Psoas muscle (tissue), 8 donors: ENCODE data around the gene DNAJC8. TPM values are rescaled to one million over a fixed set of nuclear protein-coding genes. Genes with fewer than 3 reads are reported as not detected.

Experiments used
- ATAC-seq, 4 donors: fragments of 200-7000 bp; cut with Tn5 transposase; one replicate each; pipeline ENCODE4 v1.9.1; 2020; ENCODE audit warnings: moderate library complexity in 3 of 4, mild to moderate bottlenecking in 2 of 4
- DNase-seq, 2 donors: peaks; one replicate each; pipeline ENCODE4 v3.0.0-alpha.2; 2020
- H3K27ac ChIP-seq: fragments of 200-600 bp; one replicate; pipeline ENCODE4 v1.8.0; 2022
- H3K27me3 ChIP-seq, 3 donors: fragments of 200-600 bp in 1 of 3; one replicate each; pipeline versions ENCODE4 v1.6.1 to v1.8.0; 2013 to 2022; ENCODE audit warnings: low read length in 2 of 3, mild to moderate bottlenecking in 2 of 3, moderate library complexity in 1 of 3; ENCODE audit not compliant: insufficient read depth in 3 of 3
- H3K36me3 ChIP-seq, 2 donors: fragments of 200-600 bp in 1 of 2; one replicate each; pipeline versions ENCODE4 v1.6.1 to v1.8.0; 2013 to 2022; ENCODE audit warnings: low read depth in 1 of 2, mild to moderate bottlenecking in 1 of 2, moderate library complexity in 1 of 2; ENCODE audit not compliant: insufficient read depth in 1 of 2
- H3K4me1 ChIP-seq: fragments of 200-600 bp; one replicate; pipeline ENCODE4 v1.8.0; 2022
- H3K4me3 ChIP-seq: fragments of 200-600 bp; one replicate; pipeline ENCODE4 v1.8.0; 2022; ENCODE audit warnings: mild to moderate bottlenecking
- H3K9me3 ChIP-seq: fragments of 200-600 bp; one replicate; pipeline ENCODE4 v1.8.0; 2022
- CTCF ChIP-seq: fragments of 200-600 bp; IDR thresholded peaks from one replicate; pipeline ENCODE4 v1.8.0; 2022; ENCODE audit warnings: antibody characterized with exemption
- WGBS, 3 donors: extraction: QIAGEN DNeasy Blood & Tissue Kit; methylation state at CpG; one replicate each; pipeline versions ENCODE4 v1.1.6 to v1.1.7; 2013; 5-methylcytosine and 5-hydroxymethylcytosine counted together
- intact Hi-C, 2 donors: fragments of 100-400 bp; cut with DNase I; formaldehyde crosslinking; loops; one replicate each; pipeline versions ENCODE4 v1.11.0 to v1.14.2; 2022
- long read RNA-seq, 2 donors: library from polyadenylated mRNA; unstranded; transcript quantifications; one replicate each; pipeline ENCODE4 v2.0.0, GENCODE V29; 2021
- polyA plus RNA-seq, 3 donors: library from polyadenylated mRNA; stranded (reverse); fragments of 200-250 nt; gene quantifications; one replicate each; pipeline ENCODE4 v1.2.3, GENCODE V29; 2013
- total RNA-seq, 4 donors: library from RNA; stranded (reverse); fragmentation: NEBNext Ultra II Directional in 2 of 4; extraction: Animal tissue kit (Norgen Biotek cat#: 25700) in 2 of 4; gene quantifications; one replicate each; pipeline versions ENCODE4 v1.2.1 to v1.2.4, GENCODE V29; 2021 to 2023
- donor health status: healthy with polysubstance abuse.
- donor health status: DM: no; HTN: no; CAD: no; lungs with moderate emphysema.
- donor health status: Bipolar disorder and iron deficiency.
- donor health status: healthy.
- donor health status: DM: yes; HTN: yes; CAD: no.
- donor health status: DM: no; HTN: no; CAD: no.
- donor health status: DM: no; HTN: no; CAD: no.
- donor health status: DM: yes; HTN: yes; CAD: no.

DNAJC8 gene
- 10 to 100 TPM; 46.6 to 64.0 (median 53.5) TPM for total RNA-seq
- polyA plus RNA-seq: 100 to 1,000 TPM in 1 of 3 donors, 10 to 100 TPM in 2; 67.8 to 116 (median 85.5) TPM
- long read RNA-seq, donor 1, transcript DNAJC8-201 (9 exons, 1,759 nt): major isoform, 31 of 34 reads
- long read RNA-seq, donor 1, partial matches to known transcripts: 1 of 34 reads
- long read RNA-seq, donor 1, other reads (novel, unspliced or antisense): 1 of 34 reads
- long read RNA-seq, donor 2, transcript DNAJC8-201 (9 exons, 1,759 nt): major isoform, 97 of 120 reads
- long read RNA-seq, donor 2, partial matches to known transcripts: 10 of 120 reads
- long read RNA-seq, donor 2, other reads (novel, unspliced or antisense): 9 of 120 reads

GRCh38 chr1:28232558-28233263 is at the start of gene DNAJC8:
Gene DNAJC8, minus strand, starts transcription at chr1:28233029. Its CDS starts 31 bp downstream, at chr1:28232998.
- TF ChIP-seq CTCF: no peak
- DNase-seq (peak; percentile 96 to 97), ATAC-seq (peak; percentile 75 to 84 (median 80))
- no peaks in the 10 kb centered on the region for H3K27me3 ChIP-seq
- H3K9me3 ChIP-seq: no peaks in the 10 kb centered on the region
- H3K4me3 ChIP-seq: peak within 1 kb of the TSS; percentile 83
- peak within 1 kb of the TSS; percentile 86 for H3K27ac ChIP-seq
- 0 to 1% (median 1%) methylated on average over 40 of the region's 40 CpGs for WGBS, 3 donors
- intact Hi-C loops: no loop called here
- H3K4me1 ChIP-seq: peaks cover 30% of the 10 kb centered on the region
- H3K36me3 ChIP-seq: peaks cover 0 to 31% of the 10 kb centered on the region in 2 donors

GRCh38 chr1:28281608-28282425 is 49.0 kb upstream of the DNAJC8 start:
- Histone ChIP-seq H3K4me1 (peaks cover 14% of the 10 kb centered on the region), H3K9me3 (no peaks in the 10 kb centered on the region), H3K27me3 (no peaks in the 10 kb centered on the region), H3K4me3 (no peak overlapping the region), H3K36me3 (peaks cover 17 to 61% of the 10 kb centered on the region in 2 donors), H3K27ac (no peak overlapping the region)
- 77 to 87% (median 82%) methylated on average over 14 of the region's 14 CpGs for WGBS, 3 donors
- no peak for TF ChIP-seq CTCF
- no peak for ATAC-seq
- no peak for DNase-seq
- intact Hi-C loops: no loop called here

GRCh38 chr1:28280977-28281381 is 48.1 kb upstream of the DNAJC8 start:
- H3K9me3 ChIP-seq: no peaks in the 10 kb centered on the region
- H3K27ac ChIP-seq: peak overlapping the region; percentile 10
- no peak for TF ChIP-seq CTCF
- no peaks in the 10 kb centered on the region for H3K27me3 ChIP-seq
- H3K36me3 ChIP-seq: peaks cover 17 to 68% of the 10 kb centered on the region in 2 donors
- 69 to 71% (median 70%) methylated on average over 5 of the region's 5 CpGs for whole genome bisulfite sequencing, 3 donors
- intact Hi-C loops: no loop called here
- H3K4me1 ChIP-seq: peaks cover 14% of the 10 kb centered on the region
- ATAC-seq (no peak), DNase-seq (no peak)
- no peak overlapping the region for H3K4me3 ChIP-seq

- Histone ChIP-seq H3K36me3 (peaks cover 17 to 72% of the 10 kb centered on the region in 2 donors), H3K9me3 (no peaks in the 10 kb centered on the region), H3K4me3 (no peak overlapping the region), H3K4me1 (peaks cover 14% of the 10 kb centered on the region), H3K27me3 (no peaks in the 10 kb centered on the region), H3K27ac (peak overlapping the region; percentile 10)
- TF ChIP-seq CTCF: no peak
- intact Hi-C loops: no loop called here
- no peak for DNase-seq
- peak in 1 of 4 donors; percentile 25 for ATAC-seq
- 89 to 95% (median 90%) methylated on average over 7 to 8 of the region's 8 CpGs for WGBS, 3 donors
Observed at GRCh38 chr1:28280501-28280900, 47.7 kb upstream of the DNAJC8 start.
